VCaP (cell line): ENCODE measurements around the gene CNNM1.
A peak's percentile ranks its signal among the peaks of the same experiment; 100 is the strongest.

Experiments
- H3K27ac ChIP-seq: fragments of 450-650 bp; 2 replicates; pipeline ENCODE4 v1.5.1; 2017
- CTCF ChIP-seq: fragments of 450-650 bp; conservative IDR thresholded peaks from 2 replicates; pipeline ENCODE4 v1.5.1; 2017; ENCODE audit warnings: mild to moderate bottlenecking, moderate library complexity

Gene CNNM1

GRCh38 chr10:99360934-99361333 lies 31.8 kb downstream of the CNNM1 start:
- H3K27ac ChIP-seq: no peak overlapping the region
- peak; percentile 20; the same call in 1 of the 2 replicates for TF ChIP-seq CTCF

GRCh38 chr10:99364125-99364524 lies 35.0 kb downstream of the CNNM1 start:
- no peak for TF ChIP-seq CTCF
- H3K27ac ChIP-seq: no peak overlapping the region

GRCh38 chr10:99365311-99365710 lies 36.2 kb downstream of the CNNM1 start:
- TF ChIP-seq CTCF: no peak
- no peak overlapping the region for H3K27ac ChIP-seq

- H3K27ac ChIP-seq: no peak overlapping the region
- TF ChIP-seq CTCF: no peak
Observed at GRCh38 chr10:99365736-99366135, 36.6 kb downstream of the CNNM1 start.

GRCh38 chr10:99366666-99367065 lies 37.5 kb downstream of the CNNM1 start:
- H3K27ac ChIP-seq: no peak overlapping the region
- TF ChIP-seq CTCF: no peak

- TF ChIP-seq CTCF: no peak
Observed at GRCh38 chr10:99368646-99369045, 39.5 kb downstream of the CNNM1 start.

GRCh38 chr10:99369126-99369525 lies 40.0 kb downstream of the CNNM1 start:
- TF ChIP-seq CTCF: no peak
- no peak overlapping the region for H3K27ac ChIP-seq

More at GRCh38 chr10:99368646-99369045, 39.5 kb downstream of the CNNM1 start:
- H3K27ac ChIP-seq: no peak overlapping the region

- no peak overlapping the region for H3K27ac ChIP-seq
- no peak for TF ChIP-seq CTCF
Observed at GRCh38 chr10:99369551-99369950, 40.4 kb downstream of the CNNM1 start.
